ENCODE results near the gene FARSA. TPM values are rescaled to one million over a fixed set of nuclear protein-coding genes. Genes with fewer than 3 reads are reported as not detected.

Gene FARSA
- polyA plus RNA-seq, 2 of the 4 experiments (the other 2 are of a cell fraction), result 18.1 to 58.7 TPM

GRCh38 chr19:12939975-12940423, 6.5 kb upstream of the FARSA start (continued):
- TF ChIP-seq, protein P1, sequence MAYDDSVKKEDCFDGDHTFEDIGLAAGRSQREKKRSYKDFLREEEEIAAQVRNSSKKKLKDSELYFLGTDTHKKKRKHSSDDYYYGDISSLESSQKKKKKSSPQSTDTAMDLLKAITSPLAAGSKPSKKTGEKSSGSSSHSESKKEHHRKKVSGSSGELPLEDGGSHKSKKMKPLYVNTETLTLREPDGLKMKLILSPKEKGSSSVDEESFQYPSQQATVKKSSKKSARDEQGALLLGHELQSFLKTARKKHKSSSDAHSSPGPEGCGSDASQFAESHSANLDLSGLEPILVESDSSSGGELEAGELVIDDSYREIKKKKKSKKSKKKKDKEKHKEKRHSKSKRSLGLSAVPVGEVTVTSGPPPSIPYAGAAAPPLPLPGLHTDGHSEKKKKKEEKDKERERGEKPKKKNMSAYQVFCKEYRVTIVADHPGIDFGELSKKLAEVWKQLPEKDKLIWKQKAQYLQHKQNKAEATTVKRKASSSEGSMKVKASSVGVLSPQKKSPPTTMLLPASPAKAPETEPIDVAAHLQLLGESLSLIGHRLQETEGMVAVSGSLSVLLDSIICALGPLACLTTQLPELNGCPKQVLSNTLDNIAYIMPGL (CRISPR knock-in tag; IDR thresholded peaks at IDR 0.05; ENCODE audit: borderline replicate concordance), result no peak
- no peak for TF ChIP-seq RCOR1 (IDR thresholded peaks at IDR 0.05; ENCODE audit: low read depth, low read length)
- TF ChIP-seq ZFP36 (IDR thresholded peaks at IDR 0.05; ENCODE audit: borderline replicate concordance, partially characterized antibody), result no peak
- TF ChIP-seq NFE2L2 (conservative IDR thresholded peaks at IDR 0.05; ENCODE audit: low read length), result no peak
- TF ChIP-seq, protein P2, sequence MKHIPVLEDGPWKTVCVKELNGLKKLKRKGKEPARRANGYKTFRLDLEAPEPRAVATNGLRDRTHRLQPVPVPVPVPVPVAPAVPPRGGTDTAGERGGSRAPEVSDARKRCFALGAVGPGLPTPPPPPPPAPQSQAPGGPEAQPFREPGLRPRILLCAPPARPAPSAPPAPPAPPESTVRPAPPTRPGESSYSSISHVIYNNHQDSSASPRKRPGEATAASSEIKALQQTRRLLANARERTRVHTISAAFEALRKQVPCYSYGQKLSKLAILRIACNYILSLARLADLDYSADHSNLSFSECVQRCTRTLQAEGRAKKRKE (CRISPR knock-in tag; IDR thresholded peaks at IDR 0.05; ENCODE audit: low read depth), result no peak
- no peak for TF ChIP-seq KDM5A (IDR thresholded peaks at IDR 0.05)

DNA sequence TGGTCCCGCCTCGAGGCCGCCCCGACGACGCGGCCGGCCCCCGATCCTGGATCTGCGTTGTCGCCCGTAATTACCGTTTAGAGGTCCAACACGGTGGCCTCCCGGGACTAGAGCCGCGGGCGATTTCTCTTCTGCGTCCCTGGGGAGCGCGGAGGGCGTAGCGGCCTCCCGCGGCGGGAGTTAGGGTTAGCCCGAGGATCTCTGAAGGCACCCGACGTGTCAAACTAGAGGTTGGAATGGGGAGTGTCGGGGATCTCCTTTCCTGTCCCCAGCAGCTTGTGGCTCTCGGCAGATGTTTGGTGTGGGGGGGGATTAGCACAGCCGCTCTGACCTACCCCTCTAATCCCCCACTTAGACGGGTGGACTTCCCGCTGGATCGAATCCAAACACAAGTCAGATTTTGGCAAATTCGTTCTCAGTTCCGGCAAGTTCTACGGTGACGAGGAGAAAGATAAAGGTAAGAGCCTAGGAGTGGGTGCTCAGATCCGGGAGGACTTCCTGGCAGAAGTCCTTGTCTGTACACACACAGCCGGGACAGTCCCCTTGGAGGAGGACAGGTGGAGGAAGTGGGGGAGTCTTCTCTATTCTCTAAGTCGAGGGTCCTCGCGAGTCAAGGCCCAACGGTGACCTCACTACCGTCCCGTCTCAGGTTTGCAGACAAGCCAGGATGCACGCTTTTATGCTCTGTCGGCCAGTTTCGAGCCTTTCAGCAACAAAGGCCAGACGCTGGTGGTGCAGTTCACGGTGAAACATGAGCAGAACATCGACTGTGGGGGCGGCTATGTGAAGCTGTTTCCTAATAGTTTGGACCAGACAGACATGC, 5.5 kb upstream of the FARSA start:
- Histone ChIP-seq H3K4me3 (peak overlapping the region; percentile 100), H3K4me1 (peaks cover 22% of the 10 kb centered on the region), H3K9me3 (no peaks in the 10 kb centered on the region), H3K27ac (peak overlapping the region; percentile 97), H3K4me2 (peak overlapping the region; percentile 99)
- peak; percentile 40 to 47; a peak in 5 of 6 replicates for ATAC-seq
- ChIA-PET POLR2A (no interaction called here), CTCF (interaction anchor here (0.6 to 1.2 kb wide), 2 partner anchors 9 to 18 kb away, joined by 3 read pairs; no protein-coding TSS in a partner anchor)
- WGBS (ENCODE audit: missing lambda C conversion rate), result 2% methylated on average over 24 of the region's 54 CpGs
- peak in 1 of 2 experiments; percentile 22; a peak in 2 of 5 replicates for TF ChIP-seq JUN (IDR thresholded peaks at IDR 0.05)
- TF ChIP-seq CEBPB (IDR thresholded peaks at IDR 0.05), result no peak
- TF ChIP-seq KDM5A (IDR thresholded peaks at IDR 0.05), result 0 out of 2 replicates have a peak, but pooled peaks have one; percentile 30
- TF ChIP-seq PHF8 (IDR thresholded peaks at IDR 0.05; ENCODE audit: borderline replicate concordance, low read depth), result peak; percentile 55
- DNase-seq (ENCODE audit: low read depth in 1 of 2, low spot score in 1 of 2), result peak in 1 of 2 experiments; percentile 37
- no peak for FAIRE-seq

DNA sequence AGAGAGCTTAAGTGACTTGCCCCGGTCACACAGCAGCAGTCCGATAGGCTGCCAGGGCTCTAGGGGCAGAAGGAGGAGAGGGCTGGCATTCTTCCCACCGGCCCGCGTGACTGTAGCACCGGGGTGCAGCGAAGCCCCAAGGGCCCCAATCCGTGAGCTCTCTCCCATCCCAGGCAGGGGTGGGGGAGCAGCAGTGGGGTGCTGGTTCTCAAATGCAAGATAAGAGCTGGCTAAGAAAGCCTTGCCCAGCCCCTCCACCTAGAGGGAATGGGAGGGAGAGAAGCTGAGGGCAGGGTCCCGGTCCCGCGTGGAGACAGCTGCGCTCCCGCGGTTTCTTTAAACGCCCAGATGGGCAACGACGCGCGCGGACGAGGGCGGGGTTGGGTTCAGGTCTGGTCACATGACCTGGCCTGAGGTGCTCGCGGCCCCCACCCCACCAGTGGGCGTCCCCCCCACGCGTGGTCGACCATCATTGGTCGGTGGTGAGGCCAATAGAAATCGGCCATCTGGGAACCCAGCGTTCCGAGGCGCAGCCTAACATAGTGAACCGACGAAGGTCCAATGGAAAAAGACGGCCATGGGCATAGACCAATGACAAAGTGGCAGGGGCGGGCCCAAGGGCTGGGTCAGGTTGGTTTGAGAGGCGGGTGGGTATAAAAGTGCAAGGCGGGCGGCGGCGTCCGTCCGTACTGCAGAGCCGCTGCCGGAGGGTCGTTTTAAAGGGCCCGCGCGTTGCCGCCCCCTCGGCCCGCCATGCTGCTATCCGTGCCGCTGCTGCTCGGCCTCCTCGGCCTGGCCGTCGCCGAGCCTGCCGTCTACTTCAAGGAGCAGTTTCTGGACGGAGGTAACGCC, 4.6 kb upstream of the FARSA start, which contains the start of gene CALR:
CALR (plus strand) TSS at position 683 of the 852 bp plus-strand sequence; CDS start at position 754, 71 bp downstream.
- FAIRE-seq, result no peak
- H3K4me3 ChIP-seq, result peak within 1 kb of the TSS; percentile 100
- peaks cover 22% of the 10 kb centered on the region for H3K4me1 ChIP-seq
- ATAC-seq, result peak; percentile 86 to 95
- H3K27ac ChIP-seq, result peak within 1 kb of the TSS; percentile 97
- 0% methylated on average over 2 of the region's 63 CpGs for WGBS (ENCODE audit: missing lambda C conversion rate)
- ChIA-PET CTCF (interaction anchor here (0.7 to 1.4 kb wide), 4 partner anchors 10 to 28 kb away, joined by 3 to 5 read pairs (median 4); no protein-coding TSS in a partner anchor), POLR2A (interaction anchor here (1.0 kb wide), 1 partner anchor 8 kb away, joined by 3 read pairs; the partner anchor contains the start of gene RAD23A)
- no peaks in the 10 kb centered on the region for H3K9me3 ChIP-seq
- H3K4me2 ChIP-seq, result peak within 1 kb of the TSS; percentile 99
- peak; percentile 96 to 98 for DNase-seq (ENCODE audit: low read depth in 1 of 2, low spot score in 1 of 2)
- TF ChIP-seq RFX5 (IDR thresholded peaks at IDR 0.05), result no peak
- peak; percentile 81 for TF ChIP-seq MAX (IDR thresholded peaks at IDR 0.05)
- TF ChIP-seq, protein P3, sequence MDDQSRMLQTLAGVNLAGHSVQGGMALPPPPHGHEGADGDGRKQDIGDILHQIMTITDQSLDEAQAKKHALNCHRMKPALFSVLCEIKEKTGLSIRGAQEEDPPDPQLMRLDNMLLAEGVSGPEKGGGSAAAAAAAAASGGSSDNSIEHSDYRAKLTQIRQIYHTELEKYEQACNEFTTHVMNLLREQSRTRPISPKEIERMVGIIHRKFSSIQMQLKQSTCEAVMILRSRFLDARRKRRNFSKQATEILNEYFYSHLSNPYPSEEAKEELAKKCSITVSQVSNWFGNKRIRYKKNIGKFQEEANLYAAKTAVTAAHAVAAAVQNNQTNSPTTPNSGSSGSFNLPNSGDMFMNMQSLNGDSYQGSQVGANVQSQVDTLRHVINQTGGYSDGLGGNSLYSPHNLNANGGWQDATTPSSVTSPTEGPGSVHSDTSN (IDR thresholded peaks at IDR 0.05), result peak; percentile 69; the same call in 1 of the 2 replicates
- TF ChIP-seq MAZ (IDR thresholded peaks at IDR 0.05; ENCODE audit: borderline replicate concordance, low read depth, low read length), result peak; percentile 95
- TF ChIP-seq HDAC2 (IDR thresholded peaks at IDR 0.05), result 0 out of 2 replicates have a peak, but pooled peaks have one; percentile 24
- peak; percentile 92 for TF ChIP-seq USF2 (IDR thresholded peaks at IDR 0.05)
- peak; percentile 93 for TF ChIP-seq POLR2A (IDR thresholded peaks at IDR 0.05; ENCODE audit: low read length)
- TF ChIP-seq BCL3 (IDR thresholded peaks at IDR 0.05), result peak; percentile 88; the same call in 2 of the 3 replicates
- TF ChIP-seq ZSCAN20 (CRISPR knock-in tag; IDR thresholded peaks at IDR 0.05), result no peak
- peak; percentile 95 for TF ChIP-seq PHF8 (IDR thresholded peaks at IDR 0.05; ENCODE audit: borderline replicate concordance, low read depth)
- TF ChIP-seq ZFP36 (IDR thresholded peaks at IDR 0.05; ENCODE audit: borderline replicate concordance, partially characterized antibody), result peak; percentile 58
- peak; percentile 56 to 93 for TF ChIP-seq JUN (IDR thresholded peaks at IDR 0.05)
- TF ChIP-seq GATA3 (IDR thresholded peaks at IDR 0.05; ENCODE audit: borderline replicate concordance), result no peak
- TF ChIP-seq REST (IDR thresholded peaks at IDR 0.05), result 0 out of 2 replicates have a peak, but pooled peaks have one; percentile 16

Data from A549 (cell line).